HG03521 (cell line): ENCODE data around the gene TMEM171.

ENCODE experiments used
- ATAC-seq: cut with Tn5 transposase; IDR thresholded peaks from one replicate; pipeline ENCODE4 v1.9.1; 2021; ENCODE audit warnings: mild to moderate bottlenecking, moderate library complexity; ENCODE audit not compliant: unreplicated experiment

Gene TMEM171

DNA sequence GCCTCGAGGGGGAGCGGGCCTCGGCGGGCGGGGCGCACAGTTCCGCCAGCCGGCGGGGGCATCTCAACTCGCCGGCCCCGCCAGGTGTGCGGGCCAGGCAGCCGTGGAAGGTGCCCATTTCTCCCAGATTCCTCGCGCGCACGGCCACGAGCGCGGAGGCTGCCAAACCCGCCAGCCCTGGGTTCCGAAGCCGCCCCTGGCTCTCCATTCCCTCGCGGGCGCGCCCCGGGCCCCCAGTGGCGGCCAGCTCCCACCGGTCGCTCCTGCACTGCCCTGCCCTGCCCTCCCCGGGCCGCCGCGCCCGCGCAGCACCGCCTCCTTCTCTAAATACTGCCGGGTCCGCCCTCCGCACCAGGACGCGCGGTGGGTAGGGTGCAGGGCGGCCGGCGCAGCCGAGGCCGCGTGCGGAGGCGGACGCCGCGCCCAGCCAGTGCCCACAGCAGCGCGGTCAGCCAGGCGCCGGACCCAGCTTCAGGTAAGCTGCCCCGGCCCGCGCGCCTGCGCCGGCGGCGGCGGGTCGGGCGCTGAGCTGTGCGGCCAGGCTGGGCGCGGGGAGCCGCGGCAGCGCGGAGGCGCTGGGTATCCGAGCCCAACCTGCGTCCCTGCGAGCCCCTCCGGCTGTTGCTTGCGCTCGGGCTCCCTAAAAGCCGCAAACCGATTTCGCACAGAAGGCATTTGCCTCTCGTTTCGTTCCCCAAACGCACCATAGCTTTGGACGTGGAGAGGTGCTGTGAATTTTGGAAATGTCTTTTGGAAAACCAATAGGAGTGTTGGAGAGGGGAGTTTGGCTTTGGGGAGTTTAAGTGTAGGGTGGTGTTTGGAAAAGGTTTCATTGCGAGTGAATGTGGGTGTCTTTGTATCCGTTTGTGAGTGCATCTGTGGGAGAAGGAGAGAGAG, at the start of gene TMEM171:
Gene TMEM171, plus strand, starts transcription at position 354 of the 897 bp plus-strand sequence. CDS start 2,799 bp downstream, outside the sequence.
- no peak for ATAC-seq

- no peak for ATAC-seq
Measured at GRCh38 chr5:73081093-73081492, 39.3 kb upstream of the TMEM171 start.

- no peak for ATAC-seq
Measured at GRCh38 chr5:73088026-73088425, 32.3 kb upstream of the TMEM171 start.

DNA sequence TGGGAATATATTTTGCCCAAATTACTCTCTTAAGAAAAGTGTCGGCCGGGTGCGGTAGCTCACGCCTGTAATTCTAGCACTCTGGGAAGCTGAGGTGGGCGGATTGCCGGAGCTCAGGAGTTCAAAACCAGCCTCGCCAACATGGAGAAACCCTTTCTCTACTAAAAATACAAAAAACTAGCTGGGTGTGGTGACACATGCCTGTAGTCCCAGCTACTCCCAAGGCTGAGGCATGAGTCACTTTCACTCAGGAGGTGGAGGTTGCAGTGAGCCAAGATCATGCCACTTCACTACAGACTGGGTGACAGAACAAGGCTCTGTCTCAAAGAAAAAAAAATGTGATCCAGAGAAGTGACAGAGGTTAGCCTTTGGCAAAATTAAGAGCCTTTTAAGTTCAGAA, 26.4 kb upstream of the TMEM171 start:
- no peak for ATAC-seq

GRCh38 chr5:73094415-73094814, 26.0 kb upstream of the TMEM171 start:
- ATAC-seq = no peak

GRCh38 chr5:73095564-73096238, 24.7 kb upstream of the TMEM171 start:
- no peak for ATAC-seq

GRCh38 chr5:73096239-73096575, 24.2 kb upstream of the TMEM171 start:
- ATAC-seq = no peak

- ATAC-seq = no peak
Measured at GRCh38 chr5:73097740-73098139, 22.6 kb upstream of the TMEM171 start.

DNA sequence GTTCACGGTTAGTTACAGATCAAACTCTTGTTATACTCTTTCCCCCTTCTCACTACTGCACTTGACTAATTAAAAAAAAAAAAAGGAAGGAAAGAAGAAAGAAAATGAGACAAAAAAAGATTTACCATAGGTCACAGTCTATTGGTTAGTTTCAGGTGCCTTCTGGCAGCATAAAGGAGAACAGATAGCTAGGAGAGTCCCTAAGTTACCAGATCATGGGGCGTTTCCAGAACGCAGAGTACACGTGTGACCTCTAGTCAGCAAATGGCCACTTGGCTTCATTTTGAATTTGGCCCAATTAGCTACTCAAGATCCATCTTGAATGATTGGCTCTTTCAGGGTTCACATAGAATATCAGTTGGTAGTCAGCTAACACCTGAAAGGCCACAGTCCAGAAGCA, 20.3 kb upstream of the TMEM171 start:
- ATAC-seq = no peak

GRCh38 chr5:73103870-73104299, 16.5 kb upstream of the TMEM171 start:
- no peak for ATAC-seq

DNA sequence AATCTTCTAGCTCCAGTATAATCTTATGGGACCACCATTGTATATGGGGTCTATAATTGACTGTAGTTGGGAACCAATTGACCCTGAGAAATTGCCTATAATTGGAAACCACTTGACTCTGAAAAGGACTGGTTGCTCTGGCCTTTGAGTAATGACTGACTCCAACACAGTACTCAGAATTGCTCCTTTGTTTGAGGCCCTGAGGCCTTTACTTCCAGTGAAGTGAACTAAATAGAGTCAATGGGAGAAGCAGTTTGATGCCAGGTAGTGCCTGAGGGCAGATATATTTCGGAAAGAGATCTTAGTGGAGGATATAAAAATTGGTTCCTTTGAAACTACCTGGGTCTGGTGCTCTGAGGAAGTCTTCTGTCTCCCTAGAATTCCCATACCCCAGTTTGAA, 16.0 kb upstream of the TMEM171 start:
- ATAC-seq = no peak

DNA sequence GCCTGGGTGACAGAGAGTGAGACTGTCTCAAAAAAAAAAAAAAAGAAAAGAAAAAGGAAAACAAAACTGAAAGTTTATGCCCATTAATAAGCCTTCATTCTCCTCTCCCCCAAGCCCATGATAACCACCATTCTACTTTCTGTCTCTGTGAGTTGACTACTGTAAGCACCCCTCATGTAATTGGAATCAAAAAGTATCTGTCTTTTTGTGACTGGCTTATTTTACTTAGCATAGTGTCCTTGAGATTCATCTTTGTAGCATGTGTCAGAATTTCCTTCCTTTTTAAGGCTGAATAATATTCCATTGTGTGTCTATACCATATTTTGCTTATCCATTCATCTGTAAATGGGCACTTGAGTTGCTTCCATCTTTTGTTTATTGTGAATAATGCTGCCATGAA, 14.0 kb upstream of the TMEM171 start:
- no peak for ATAC-seq

DNA sequence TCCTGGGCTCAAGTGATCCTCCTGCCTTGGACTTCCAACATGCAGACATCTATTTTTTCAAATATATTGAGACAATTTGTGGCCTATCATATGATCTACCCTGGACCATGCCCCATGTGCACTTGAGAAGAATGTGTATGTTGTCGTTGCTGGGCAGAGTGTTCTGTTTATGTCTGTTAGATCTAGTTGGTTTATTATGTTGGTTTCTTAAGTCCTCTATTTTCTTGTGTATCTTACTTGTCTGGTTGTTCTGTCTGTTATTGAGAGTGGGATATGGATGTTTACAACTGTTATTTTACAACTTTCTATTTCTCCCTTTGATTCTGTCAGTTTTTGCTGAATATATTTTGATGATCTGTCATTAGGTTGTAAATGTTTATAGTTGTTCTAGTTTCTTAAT, 10.2 kb upstream of the TMEM171 start:
- no peak for ATAC-seq

- no peak for ATAC-seq
Measured at GRCh38 chr5:73111536-73111935, 8.8 kb upstream of the TMEM171 start.

GRCh38 chr5:73112359-73112758, 8.0 kb upstream of the TMEM171 start:
- ATAC-seq = no peak

GRCh38 chr5:73114044-73114688, 6.2 kb upstream of the TMEM171 start:
- no peak for ATAC-seq

- ATAC-seq = no peak
Measured at GRCh38 chr5:73115399-73116051, 4.8 kb upstream of the TMEM171 start.

- ATAC-seq = no peak
Measured at GRCh38 chr5:73116506-73116905, 3.9 kb upstream of the TMEM171 start.

- no peak for ATAC-seq
Measured at GRCh38 chr5:73117088-73117740, 3.2 kb upstream of the TMEM171 start.

DNA sequence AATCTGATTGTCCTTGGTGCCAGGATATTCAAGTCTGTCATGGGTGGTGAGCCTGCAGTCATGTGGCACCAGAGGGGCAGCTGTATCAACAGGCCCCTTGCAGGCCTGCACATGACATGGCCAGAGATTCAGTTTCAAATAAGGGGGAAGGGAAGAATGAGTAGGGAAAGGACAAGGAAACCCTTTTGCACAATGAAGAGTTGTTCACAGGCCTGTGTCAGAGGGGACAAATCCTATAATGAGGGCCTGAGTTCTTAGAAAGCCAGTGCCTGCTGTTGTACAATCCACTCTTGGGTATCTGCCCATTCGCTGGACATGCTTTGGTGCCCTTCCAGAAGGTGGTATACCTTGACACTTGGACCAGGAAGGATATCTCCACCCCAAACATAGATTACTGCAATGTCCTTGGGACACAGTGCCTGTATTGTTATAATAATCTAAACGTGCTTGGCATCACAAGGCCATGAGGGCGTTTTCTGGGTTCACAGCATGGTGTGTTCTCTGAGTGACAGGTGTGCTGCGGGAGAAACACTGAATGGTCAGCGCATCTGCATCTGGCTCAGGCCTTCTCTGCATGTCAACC, 1.9 kb upstream of the TMEM171 start:
- no peak for ATAC-seq
